ENCODE measurements around the gene SMIM44.
A peak's percentile ranks its signal among the peaks of the same experiment; 100 is the strongest.
"Not testable (repeated sequence)": the region's sequence is repeated elsewhere in the genome, so short reads cannot be mapped to it uniquely, and the experiment has no call there.

The SMIM44 gene

GRCh38 chr19:3459089-3459881, 24.0 kb downstream of the SMIM44 start:
- DNase-seq, result peak in 49 of 56 donors; percentile 9 to 76 (median 52)

GRCh38 chr19:3458229-3459088, 24.8 kb downstream of the SMIM44 start:
- peak in 5 of 56 donors; percentile 12 to 21 (median 17) for DNase-seq

GRCh38 chr19:3457528-3458228, 25.6 kb downstream of the SMIM44 start:
- no peak for DNase-seq

GRCh38 chr19:3456925-3457527, 26.2 kb downstream of the SMIM44 start:
- no peak for DNase-seq

- DNase-seq, result no peak
These were observed 27.2 kb downstream of the SMIM44 start for GRCh38 chr19:3455960-3456601.

- DNase-seq, result no peak
These were observed 27.8 kb downstream of the SMIM44 start for GRCh38 chr19:3455393-3455955.

GRCh38 chr19:3454656-3455392, 28.4 kb downstream of the SMIM44 start:
- DNase-seq, result no peak

GRCh38 chr19:3453840-3454239, 29.4 kb downstream of the SMIM44 start:
- DNase-seq, result no peak

- not testable (repeated sequence) for DNase-seq
These were observed 30.4 kb downstream of the SMIM44 start for GRCh38 chr19:3452942-3453214.

GRCh38 chr19:3452171-3452941, 30.9 kb downstream of the SMIM44 start:
- no peak for DNase-seq

- no peak for DNase-seq
These were observed 31.8 kb downstream of the SMIM44 start for GRCh38 chr19:3451451-3451866.

- peak in 10 of 56 donors; percentile 15 to 58 (median 30) for DNase-seq
These were observed 32.3 kb downstream of the SMIM44 start for GRCh38 chr19:3450796-3451411.

GRCh38 chr19:3448616-3449334, 34.5 kb downstream of the SMIM44 start:
- DNase-seq, result no peak

- not testable (repeated sequence) for DNase-seq
These were observed 36.6 kb downstream of the SMIM44 start for GRCh38 chr19:3446657-3447056.

GRCh38 chr19:3444695-3445234, 38.5 kb downstream of the SMIM44 start:
- no peak for DNase-seq

- peak in 8 of 56 donors; percentile 4 to 52 (median 22) for DNase-seq
These were observed 39.2 kb downstream of the SMIM44 start for GRCh38 chr19:3443840-3444694.

All from amygdala (tissue), 56 donors.